ENCODE data around the gene NDUFC1. TPM values are rescaled to one million over a fixed set of nuclear protein-coding genes. Genes with fewer than 3 reads are reported as not detected.

Gene NDUFC1
- total and polyA plus RNA-seq, 2 experiments from 2014 or later = 31.8 to 367 TPM

DNA sequence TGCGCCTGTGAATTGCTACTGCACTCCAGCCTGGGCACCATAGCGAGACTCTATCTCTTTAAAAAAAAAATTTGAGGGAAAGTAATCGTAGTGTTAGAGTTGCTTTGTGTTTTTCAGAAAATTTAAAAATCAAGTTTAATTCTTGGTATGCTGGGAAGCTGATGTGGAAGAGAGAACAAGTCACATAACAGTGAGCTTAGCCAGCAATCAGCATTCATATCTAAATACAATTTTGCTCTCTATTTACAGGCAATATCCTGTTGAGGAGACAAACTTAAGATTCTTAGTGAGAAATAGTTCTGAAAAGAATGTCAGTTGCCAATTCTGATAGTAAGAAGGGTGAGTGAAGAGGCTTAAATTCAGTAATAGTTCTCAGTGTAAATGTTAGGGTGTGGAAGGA is 9.6 kb upstream of the NDUFC1 start:
- peaks cover 59% of the 10 kb centered on the region for H3K4me1 Mint-ChIP-seq
- H3K27me3 Mint-ChIP-seq (ENCODE audit: insufficient read depth, low read depth, poor library complexity) = peaks cover 3% of the 10 kb centered on the region
- Histone ChIP-seq H3K36me3 (ENCODE audit: insufficient read depth) (no peaks in the 10 kb centered on the region), H3K4me3 (no peak overlapping the region), H3K9me2 (ENCODE audit: insufficient read depth) (no peaks in the 10 kb centered on the region), H3K4me2 (no peak overlapping the region), H3K27me3 (ENCODE audit: insufficient read depth) (no peaks in the 10 kb centered on the region), H3K4me1 (ENCODE audit: insufficient read depth) (peaks cover 58% of the 10 kb centered on the region), H3F3A (replicated peaks; ENCODE audit: low read depth) (no peaks in the 10 kb centered on the region), H3K79me2 (replicated peaks; ENCODE audit: insufficient read depth) (peaks cover 100% of the 10 kb centered on the region), H3K27ac (ENCODE audit: low read depth) (0 out of 2 replicates have a peak overlapping the region, but pooled peaks have one; percentile 4), H4K20me1 (replicated peaks; ENCODE audit: insufficient read depth) (peaks cover 54% of the 10 kb centered on the region), H2AFZ (no peak overlapping the region)
- H3K9me3 Mint-ChIP-seq = no peaks in the 10 kb centered on the region
- ATAC-seq = no peak
- H3K36me3 Mint-ChIP-seq (ENCODE audit: low read depth) = peaks cover 10% of the 10 kb centered on the region; the same call in 2 of the 3 replicates
- TF ChIP-seq, protein P1, sequence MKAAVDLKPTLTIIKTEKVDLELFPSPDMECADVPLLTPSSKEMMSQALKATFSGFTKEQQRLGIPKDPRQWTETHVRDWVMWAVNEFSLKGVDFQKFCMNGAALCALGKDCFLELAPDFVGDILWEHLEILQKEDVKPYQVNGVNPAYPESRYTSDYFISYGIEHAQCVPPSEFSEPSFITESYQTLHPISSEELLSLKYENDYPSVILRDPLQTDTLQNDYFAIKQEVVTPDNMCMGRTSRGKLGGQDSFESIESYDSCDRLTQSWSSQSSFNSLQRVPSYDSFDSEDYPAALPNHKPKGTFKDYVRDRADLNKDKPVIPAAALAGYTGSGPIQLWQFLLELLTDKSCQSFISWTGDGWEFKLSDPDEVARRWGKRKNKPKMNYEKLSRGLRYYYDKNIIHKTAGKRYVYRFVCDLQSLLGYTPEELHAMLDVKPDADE (IDR thresholded peaks at IDR 0.05) = no peak
- TF ChIP-seq, protein P2, sequence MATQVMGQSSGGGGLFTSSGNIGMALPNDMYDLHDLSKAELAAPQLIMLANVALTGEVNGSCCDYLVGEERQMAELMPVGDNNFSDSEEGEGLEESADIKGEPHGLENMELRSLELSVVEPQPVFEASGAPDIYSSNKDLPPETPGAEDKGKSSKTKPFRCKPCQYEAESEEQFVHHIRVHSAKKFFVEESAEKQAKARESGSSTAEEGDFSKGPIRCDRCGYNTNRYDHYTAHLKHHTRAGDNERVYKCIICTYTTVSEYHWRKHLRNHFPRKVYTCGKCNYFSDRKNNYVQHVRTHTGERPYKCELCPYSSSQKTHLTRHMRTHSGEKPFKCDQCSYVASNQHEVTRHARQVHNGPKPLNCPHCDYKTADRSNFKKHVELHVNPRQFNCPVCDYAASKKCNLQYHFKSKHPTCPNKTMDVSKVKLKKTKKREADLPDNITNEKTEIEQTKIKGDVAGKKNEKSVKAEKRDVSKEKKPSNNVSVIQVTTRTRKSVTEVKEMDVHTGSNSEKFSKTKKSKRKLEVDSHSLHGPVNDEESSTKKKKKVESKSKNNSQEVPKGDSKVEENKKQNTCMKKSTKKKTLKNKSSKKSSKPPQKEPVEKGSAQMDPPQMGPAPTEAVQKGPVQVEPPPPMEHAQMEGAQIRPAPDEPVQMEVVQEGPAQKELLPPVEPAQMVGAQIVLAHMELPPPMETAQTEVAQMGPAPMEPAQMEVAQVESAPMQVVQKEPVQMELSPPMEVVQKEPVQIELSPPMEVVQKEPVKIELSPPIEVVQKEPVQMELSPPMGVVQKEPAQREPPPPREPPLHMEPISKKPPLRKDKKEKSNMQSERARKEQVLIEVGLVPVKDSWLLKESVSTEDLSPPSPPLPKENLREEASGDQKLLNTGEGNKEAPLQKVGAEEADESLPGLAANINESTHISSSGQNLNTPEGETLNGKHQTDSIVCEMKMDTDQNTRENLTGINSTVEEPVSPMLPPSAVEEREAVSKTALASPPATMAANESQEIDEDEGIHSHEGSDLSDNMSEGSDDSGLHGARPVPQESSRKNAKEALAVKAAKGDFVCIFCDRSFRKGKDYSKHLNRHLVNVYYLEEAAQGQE (IDR thresholded peaks at IDR 0.05; ENCODE audit: unreplicated experiment) = no peak
- TF ChIP-seq NANOG (IDR thresholded peaks at IDR 0.05; ENCODE audit: borderline replicate concordance) (no peak), POLR2AphosphoS5 (IDR thresholded peaks at IDR 0.05; ENCODE audit: low read depth) (no peak), EZH2phosphoT487 (IDR thresholded peaks at IDR 0.05; ENCODE audit: unreplicated experiment) (no peak), EZH2 (IDR thresholded peaks at IDR 0.05; ENCODE audit: low read depth, unreplicated experiment) (no peak)
- TF ChIP-seq, protein P3, sequence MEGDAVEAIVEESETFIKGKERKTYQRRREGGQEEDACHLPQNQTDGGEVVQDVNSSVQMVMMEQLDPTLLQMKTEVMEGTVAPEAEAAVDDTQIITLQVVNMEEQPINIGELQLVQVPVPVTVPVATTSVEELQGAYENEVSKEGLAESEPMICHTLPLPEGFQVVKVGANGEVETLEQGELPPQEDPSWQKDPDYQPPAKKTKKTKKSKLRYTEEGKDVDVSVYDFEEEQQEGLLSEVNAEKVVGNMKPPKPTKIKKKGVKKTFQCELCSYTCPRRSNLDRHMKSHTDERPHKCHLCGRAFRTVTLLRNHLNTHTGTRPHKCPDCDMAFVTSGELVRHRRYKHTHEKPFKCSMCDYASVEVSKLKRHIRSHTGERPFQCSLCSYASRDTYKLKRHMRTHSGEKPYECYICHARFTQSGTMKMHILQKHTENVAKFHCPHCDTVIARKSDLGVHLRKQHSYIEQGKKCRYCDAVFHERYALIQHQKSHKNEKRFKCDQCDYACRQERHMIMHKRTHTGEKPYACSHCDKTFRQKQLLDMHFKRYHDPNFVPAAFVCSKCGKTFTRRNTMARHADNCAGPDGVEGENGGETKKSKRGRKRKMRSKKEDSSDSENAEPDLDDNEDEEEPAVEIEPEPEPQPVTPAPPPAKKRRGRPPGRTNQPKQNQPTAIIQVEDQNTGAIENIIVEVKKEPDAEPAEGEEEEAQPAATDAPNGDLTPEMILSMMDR (conservative IDR thresholded peaks at IDR 0.05; ENCODE audit: low read depth in 2 of 2) = no peak
- no peak for DNase-seq (ENCODE audit: low spot score)
- H3K27ac Mint-ChIP-seq = no peak overlapping the region
- no peak overlapping the region for H3K4me3 Mint-ChIP-seq

DNA sequence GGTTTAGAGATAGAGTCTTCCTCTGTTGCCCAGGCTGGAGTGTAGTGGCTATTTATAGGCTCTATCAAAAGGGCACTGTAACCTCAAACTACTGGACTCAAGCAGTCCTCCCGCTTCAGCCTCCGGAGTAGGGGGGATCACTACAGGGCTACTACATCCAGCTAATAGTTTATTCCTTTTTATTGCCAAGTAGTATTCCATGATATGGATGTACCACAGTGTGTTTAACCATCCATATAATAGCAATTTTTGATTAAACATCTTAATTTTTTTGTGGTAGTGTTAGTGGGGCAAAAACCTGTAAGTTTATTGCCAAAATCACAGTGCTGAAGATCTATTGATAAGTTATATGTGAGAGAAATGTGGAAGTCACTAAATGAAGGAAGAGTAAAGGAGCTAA is 2.6 kb upstream of the NDUFC1 start:
- H3K9me2 ChIP-seq (ENCODE audit: insufficient read depth) = no peaks in the 10 kb centered on the region
- Mint-ChIP-seq H3K4me1 (peaks cover 29% of the 10 kb centered on the region), H3K4me3 (no peak overlapping the region), H3K27ac (no peak overlapping the region), H3K36me3 (ENCODE audit: low read depth) (peaks cover 52% of the 10 kb centered on the region), H3K27me3 (ENCODE audit: insufficient read depth, low read depth, poor library complexity) (peaks cover 10% of the 10 kb centered on the region), H3K9me3 (peaks cover 9% of the 10 kb centered on the region; the same call in 2 of the 3 replicates)
- no peak for ATAC-seq
- H3K27ac ChIP-seq (ENCODE audit: low read depth) = no peak overlapping the region
- H3K4me3 ChIP-seq = no peak overlapping the region
- no peaks in the 10 kb centered on the region; the same call in 1 of the 2 replicates for H3F3A ChIP-seq (replicated peaks; ENCODE audit: low read depth)
- no peaks in the 10 kb centered on the region for H3K27me3 ChIP-seq (ENCODE audit: insufficient read depth)
- H3K79me2 ChIP-seq (replicated peaks; ENCODE audit: insufficient read depth) = peaks cover 88% of the 10 kb centered on the region
- peaks cover 16% of the 10 kb centered on the region; the same call in 1 of the 2 replicates for H3K4me1 ChIP-seq (ENCODE audit: insufficient read depth)
- no peak overlapping the region for H3K4me2 ChIP-seq
- DNase-seq (ENCODE audit: low spot score) = no peak
- peaks cover 54% of the 10 kb centered on the region for H4K20me1 ChIP-seq (replicated peaks; ENCODE audit: insufficient read depth)
- H3K36me3 ChIP-seq (ENCODE audit: insufficient read depth) = peaks cover 4% of the 10 kb centered on the region; the same call in 1 of the 2 replicates
- no peak overlapping the region for H2AFZ ChIP-seq
- no peak for TF ChIP-seq STAT1 (IDR thresholded peaks at IDR 0.05; ENCODE audit: unreplicated experiment)
- no peak for TF ChIP-seq POLR2AphosphoS5 (IDR thresholded peaks at IDR 0.05; ENCODE audit: low read depth)
- no peak for TF ChIP-seq CREB1 (CRISPR knock-in tag; IDR thresholded peaks at IDR 0.05; ENCODE audit: low read depth)
- TF ChIP-seq, protein P3 (conservative IDR thresholded peaks at IDR 0.05; ENCODE audit: low read depth in 2 of 2) = no peak
- TF ChIP-seq, protein P2 (IDR thresholded peaks at IDR 0.05; ENCODE audit: unreplicated experiment) = no peak
- TF ChIP-seq, protein P1 (IDR thresholded peaks at IDR 0.05) = no peak
